ENCODE data around the gene KIF21A.

The KIF21A gene

GRCh38 chr12:39351153-39351552 lies 91.8 kb downstream of the KIF21A start:
- no peaks in the 10 kb centered on the region for H3K27me3 ChIP-seq (ENCODE audit: control insufficient read depth in 3 of 3, insufficient read depth in 3 of 3, low read depth in 1 of 3, low read length in 3 of 3)
- H3K79me1 ChIP-seq (ENCODE audit: low read depth, low read length) = no peaks in the 10 kb centered on the region
- H2BK5ac ChIP-seq (ENCODE audit: low read length) = no peak overlapping the region
- no peak overlapping the region for H4K91ac ChIP-seq (ENCODE audit: low read depth, low read length, poor library complexity)
- no peak overlapping the region for H3K4me3 ChIP-seq (ENCODE audit: low read length in 2 of 2)
- H2BK120ac ChIP-seq (ENCODE audit: low read depth, low read length) = no peak overlapping the region
- H3K9ac ChIP-seq (ENCODE audit: low read depth, low read length, poor library complexity) = no peak overlapping the region
- H3K4ac ChIP-seq (ENCODE audit: low read length) = no peak overlapping the region
- no peak overlapping the region for H4K8ac ChIP-seq (ENCODE audit: low read depth, low read length)
- no peak overlapping the region for H2BK15ac ChIP-seq (ENCODE audit: low read length)
- H2AK5ac ChIP-seq (ENCODE audit: low read depth, low read length) = no peak overlapping the region
- no peak overlapping the region for H3K4me2 ChIP-seq (ENCODE audit: insufficient read depth, low read length, poor library complexity, severe bottlenecking)
- no peak overlapping the region for H3K14ac ChIP-seq (ENCODE audit: low read length)
- no peaks in the 10 kb centered on the region for H3K9me3 ChIP-seq (replicated peaks in 1 of 2; ENCODE audit: control insufficient read depth in 2 of 2, insufficient read depth in 1 of 2, low read depth in 1 of 2, low read length in 2 of 2)
- no peak for DNase-seq (ENCODE audit: low spot score)
- H3K18ac ChIP-seq (ENCODE audit: low read length) = no peak overlapping the region
- peaks cover 5 to 87% of the 10 kb centered on the region in 2 donors for H3K36me3 ChIP-seq (replicated peaks in 1 of 2; ENCODE audit: control insufficient read depth in 2 of 2, insufficient read depth in 2 of 2, low read length in 2 of 2)
- H2BK12ac ChIP-seq (ENCODE audit: low read length) = no peak overlapping the region
- H2AFZ ChIP-seq (ENCODE audit: low read length) = no peak overlapping the region
- H3K4me1 ChIP-seq (ENCODE audit: control insufficient read depth in 2 of 2, insufficient read depth in 1 of 2, low read depth in 1 of 2, low read length in 2 of 2) = peaks cover 3 to 9% of the 10 kb centered on the region in 2 donors
- no peak overlapping the region for H3K23ac ChIP-seq (ENCODE audit: low read depth, low read length, poor library complexity)
- H3K27ac ChIP-seq (replicated peaks; ENCODE audit: low read length) = no peak overlapping the region

GRCh38 chr12:39348941-39349626 lies 93.8 kb downstream of the KIF21A start:
- H3K18ac ChIP-seq (ENCODE audit: low read length) = no peak overlapping the region
- H3K27me3 ChIP-seq (ENCODE audit: control insufficient read depth in 3 of 3, insufficient read depth in 3 of 3, low read depth in 1 of 3, low read length in 3 of 3) = no peaks in the 10 kb centered on the region
- no peak overlapping the region for H2BK120ac ChIP-seq (ENCODE audit: low read depth, low read length)
- H3K4ac ChIP-seq (ENCODE audit: low read length) = no peak overlapping the region
- no peak for DNase-seq (ENCODE audit: low spot score)
- H3K14ac ChIP-seq (ENCODE audit: low read length) = no peak overlapping the region
- peaks cover 0 to 85% of the 10 kb centered on the region in 2 donors for H3K36me3 ChIP-seq (replicated peaks in 1 of 2; ENCODE audit: control insufficient read depth in 2 of 2, insufficient read depth in 2 of 2, low read length in 2 of 2)
- H4K91ac ChIP-seq (ENCODE audit: low read depth, low read length, poor library complexity) = no peak overlapping the region
- H2BK5ac ChIP-seq (ENCODE audit: low read length) = no peak overlapping the region
- H3K4me2 ChIP-seq (ENCODE audit: insufficient read depth, low read length, poor library complexity, severe bottlenecking) = no peak overlapping the region
- no peak overlapping the region for H3K9ac ChIP-seq (ENCODE audit: low read depth, low read length, poor library complexity)
- H2AK5ac ChIP-seq (ENCODE audit: low read depth, low read length) = no peak overlapping the region
- H2BK12ac ChIP-seq (ENCODE audit: low read length) = no peak overlapping the region
- no peak overlapping the region for H3K23ac ChIP-seq (ENCODE audit: low read depth, low read length, poor library complexity)
- H4K8ac ChIP-seq (ENCODE audit: low read depth, low read length) = no peak overlapping the region
- no peak overlapping the region for H3K4me3 ChIP-seq (ENCODE audit: low read length in 2 of 2)
- H3K4me1 ChIP-seq (ENCODE audit: control insufficient read depth in 2 of 2, insufficient read depth in 1 of 2, low read depth in 1 of 2, low read length in 2 of 2) = peaks cover 3 to 10% of the 10 kb centered on the region in 2 donors
- H3K27ac ChIP-seq (replicated peaks; ENCODE audit: low read length) = no peak overlapping the region
- H3K79me1 ChIP-seq (ENCODE audit: low read depth, low read length) = no peaks in the 10 kb centered on the region
- WGBS, 2 donors (ENCODE audit: extremely low coverage in 2 of 2, insufficient read length in 2 of 2, insufficient replicate concordance in 1 of 2) = no CpG with 5 or more reads among the region's 3 CpGs
- no peak overlapping the region for H2AFZ ChIP-seq (ENCODE audit: low read length)
- H3K9me3 ChIP-seq (replicated peaks in 1 of 2; ENCODE audit: control insufficient read depth in 2 of 2, insufficient read depth in 1 of 2, low read depth in 1 of 2, low read length in 2 of 2) = no peaks in the 10 kb centered on the region
- no peak overlapping the region for H2BK15ac ChIP-seq (ENCODE audit: low read length)

GRCh38 chr12:39348523-39348922 lies 94.4 kb downstream of the KIF21A start:
- H3K18ac ChIP-seq (ENCODE audit: low read length) = no peak overlapping the region
- peaks cover 3 to 10% of the 10 kb centered on the region in 2 donors for H3K4me1 ChIP-seq (ENCODE audit: control insufficient read depth in 2 of 2, insufficient read depth in 1 of 2, low read depth in 1 of 2, low read length in 2 of 2)
- H3K9me3 ChIP-seq (replicated peaks in 1 of 2; ENCODE audit: control insufficient read depth in 2 of 2, insufficient read depth in 1 of 2, low read depth in 1 of 2, low read length in 2 of 2) = no peaks in the 10 kb centered on the region
- H3K4ac ChIP-seq (ENCODE audit: low read length) = no peak overlapping the region
- no peak overlapping the region for H2BK120ac ChIP-seq (ENCODE audit: low read depth, low read length)
- no peak overlapping the region for H3K23ac ChIP-seq (ENCODE audit: low read depth, low read length, poor library complexity)
- no peak overlapping the region for H3K4me3 ChIP-seq (ENCODE audit: low read length in 2 of 2)
- no peaks in the 10 kb centered on the region for H3K27me3 ChIP-seq (ENCODE audit: control insufficient read depth in 3 of 3, insufficient read depth in 3 of 3, low read depth in 1 of 3, low read length in 3 of 3)
- H3K27ac ChIP-seq (replicated peaks; ENCODE audit: low read length) = no peak overlapping the region
- no peak overlapping the region for H2AFZ ChIP-seq (ENCODE audit: low read length)
- no peak overlapping the region for H4K91ac ChIP-seq (ENCODE audit: low read depth, low read length, poor library complexity)
- no peak overlapping the region for H3K4me2 ChIP-seq (ENCODE audit: insufficient read depth, low read length, poor library complexity, severe bottlenecking)
- no peak overlapping the region for H4K8ac ChIP-seq (ENCODE audit: low read depth, low read length)
- H3K79me1 ChIP-seq (ENCODE audit: low read depth, low read length) = no peaks in the 10 kb centered on the region
- no peak overlapping the region for H3K9ac ChIP-seq (ENCODE audit: low read depth, low read length, poor library complexity)
- H2BK5ac ChIP-seq (ENCODE audit: low read length) = no peak overlapping the region
- no peak overlapping the region for H2AK5ac ChIP-seq (ENCODE audit: low read depth, low read length)
- peaks cover 0 to 85% of the 10 kb centered on the region in 2 donors for H3K36me3 ChIP-seq (replicated peaks in 1 of 2; ENCODE audit: control insufficient read depth in 2 of 2, insufficient read depth in 2 of 2, low read length in 2 of 2)
- H2BK15ac ChIP-seq (ENCODE audit: low read length) = no peak overlapping the region
- DNase-seq (ENCODE audit: low spot score) = no peak
- H3K14ac ChIP-seq (ENCODE audit: low read length) = no peak overlapping the region
- WGBS, 2 donors (ENCODE audit: extremely low coverage in 2 of 2, insufficient read length in 2 of 2, insufficient replicate concordance in 1 of 2) = no CpG with 5 or more reads among the region's 1 CpG
- H2BK12ac ChIP-seq (ENCODE audit: low read length) = no peak overlapping the region

- Histone ChIP-seq H2BK15ac (ENCODE audit: low read length) (no peak overlapping the region), H3K36me3 (replicated peaks in 1 of 2; ENCODE audit: control insufficient read depth in 2 of 2, insufficient read depth in 2 of 2, low read length in 2 of 2) (peaks cover 0 to 95% of the 10 kb centered on the region in 2 donors), H4K8ac (ENCODE audit: low read depth, low read length) (no peak overlapping the region)
These were observed 98.0 kb downstream of the KIF21A start for GRCh38 chr12:39344926-39345325.

More at GRCh38 chr12:39344926-39345325, 98.0 kb downstream of the KIF21A start:
- Histone ChIP-seq H2AK5ac (ENCODE audit: low read depth, low read length) (no peak overlapping the region), H3K27me3 (ENCODE audit: control insufficient read depth in 3 of 3, insufficient read depth in 3 of 3, low read depth in 1 of 3, low read length in 3 of 3) (no peaks in the 10 kb centered on the region), H3K27ac (replicated peaks; ENCODE audit: low read length) (no peak overlapping the region), H3K79me1 (ENCODE audit: low read depth, low read length) (no peaks in the 10 kb centered on the region), H3K23ac (ENCODE audit: low read depth, low read length, poor library complexity) (no peak overlapping the region), H3K4ac (ENCODE audit: low read length) (no peak overlapping the region), H2BK12ac (ENCODE audit: low read length) (no peak overlapping the region), H3K9ac (ENCODE audit: low read depth, low read length, poor library complexity) (no peak overlapping the region), H3K4me3 (ENCODE audit: low read length in 2 of 2) (no peak overlapping the region), H2BK120ac (ENCODE audit: low read depth, low read length) (no peak overlapping the region), H2BK5ac (ENCODE audit: low read length) (no peak overlapping the region), H3K9me3 (replicated peaks in 1 of 2; ENCODE audit: control insufficient read depth in 2 of 2, insufficient read depth in 1 of 2, low read depth in 1 of 2, low read length in 2 of 2) (no peaks in the 10 kb centered on the region), H3K18ac (ENCODE audit: low read length) (no peak overlapping the region), H3K14ac (ENCODE audit: low read length) (no peak overlapping the region), H2AFZ (ENCODE audit: low read length) (no peak overlapping the region), H3K4me1 (ENCODE audit: control insufficient read depth in 2 of 2, insufficient read depth in 1 of 2, low read depth in 1 of 2, low read length in 2 of 2) (peaks cover 1% of the 10 kb centered on the region in 2 donors), H3K4me2 (ENCODE audit: insufficient read depth, low read length, poor library complexity, severe bottlenecking) (no peak overlapping the region), H4K91ac (ENCODE audit: low read depth, low read length, poor library complexity) (no peak overlapping the region)
- DNase-seq (ENCODE audit: low spot score) = no peak
- no CpG with 5 or more reads among the region's 2 CpGs for WGBS, 2 donors (ENCODE audit: extremely low coverage in 2 of 2, insufficient read length in 2 of 2, insufficient replicate concordance in 1 of 2)
